Measurements from ENCODE around the gene FBXO46. TPM values are rescaled to one million over a fixed set of nuclear protein-coding genes. Genes with fewer than 3 reads are reported as not detected.
"Not testable (repeated sequence)": the region's sequence is repeated elsewhere in the genome, so short reads cannot be mapped to it uniquely, and the experiment has no call there.

Gene FBXO46
- total RNA-seq, 1 experiment from 2014 or later, result 12.8 TPM

GRCh38 chr19:45753548-45753947, 22.9 kb upstream of the FBXO46 start:
- no peak overlapping the region for H3K9ac ChIP-seq (ENCODE audit: low read length)
- no peaks in the 10 kb centered on the region for H3F3A ChIP-seq (ENCODE audit: low read length, unreplicated experiment)
- H3K4me2 ChIP-seq (ENCODE audit: low read length), result no peak overlapping the region
- no peaks in the 10 kb centered on the region for H3K9me3 ChIP-seq (ENCODE audit: low read length)
- CTCF ChIA-PET, result no interaction called here
- no peak overlapping the region for H3K27ac ChIP-seq (ENCODE audit: low read length)
- H3K9me2 ChIP-seq (replicated peaks; ENCODE audit: low read length), result no peaks in the 10 kb centered on the region
- POLR2A ChIA-PET (ENCODE audit: unreplicated experiment), result no interaction called here
- H3K4me3 ChIP-seq (ENCODE audit: low read length), result no peak overlapping the region
- no peaks in the 10 kb centered on the region for H3K79me2 ChIP-seq (ENCODE audit: low read length)
- H3K4me1 ChIP-seq (ENCODE audit: insufficient read depth, low read length), result no peaks in the 10 kb centered on the region
- H4K20me1 ChIP-seq (ENCODE audit: low read length), result no peaks in the 10 kb centered on the region
- H2AFZ ChIP-seq (ENCODE audit: low read length), result no peak overlapping the region
- no peak for TF ChIP-seq EZH2 (IDR thresholded peaks at IDR 0.05; ENCODE audit: low read length, unreplicated experiment)
- TF ChIP-seq CTCF (conservative IDR thresholded peaks at IDR 0.05; ENCODE audit: low read depth, low read length), result no peak
- TF ChIP-seq EZH2phosphoT487 (IDR thresholded peaks at IDR 0.05; ENCODE audit: borderline replicate concordance, low read length), result no peak
- DNase-seq, result no peak
- intact Hi-C loops (cut with micrococcal nuclease), result no loop called here
- no peaks in the 10 kb centered on the region for H3K36me3 ChIP-seq (ENCODE audit: low read depth, low read length)
- no peaks in the 10 kb centered on the region for H3K27me3 ChIP-seq (ENCODE audit: low read length)
- ATAC-seq, result no peak
- no TSS peak for BruUV-seq (replicated peaks)

- Histone ChIP-seq H3K27ac (ENCODE audit: low read length) (no peak overlapping the region), H2AFZ (ENCODE audit: low read length) (no peak overlapping the region)
- DNase-seq, result no peak
These were observed 21.9 kb upstream of the FBXO46 start for GRCh38 chr19:45752639-45753038.

GRCh38 chr19:45751483-45751882, 20.8 kb upstream of the FBXO46 start:
- H3K36me3 ChIP-seq (ENCODE audit: low read depth, low read length); H3K9me3 ChIP-seq (ENCODE audit: low read length); H3K4me2 ChIP-seq (ENCODE audit: low read length); H3K9ac ChIP-seq (ENCODE audit: low read length); H3K79me2 ChIP-seq (ENCODE audit: low read length); intact Hi-C loops (cut with micrococcal nuclease); BruUV-seq (replicated peaks); DNase-seq; H3K27ac ChIP-seq (ENCODE audit: low read length); POLR2A ChIA-PET (ENCODE audit: unreplicated experiment); H2AFZ ChIP-seq (ENCODE audit: low read length); CTCF ChIA-PET; H4K20me1 ChIP-seq (ENCODE audit: low read length); ATAC-seq; H3F3A ChIP-seq (ENCODE audit: low read length, unreplicated experiment); H3K27me3 ChIP-seq (ENCODE audit: low read length); H3K9me2 ChIP-seq (replicated peaks; ENCODE audit: low read length); H3K4me1 ChIP-seq (ENCODE audit: insufficient read depth, low read length); H3K4me3 ChIP-seq (ENCODE audit: low read length): not testable (repeated sequence)

More at GRCh38 chr19:45752639-45753038, 21.9 kb upstream of the FBXO46 start:
- intact Hi-C loops (cut with micrococcal nuclease), result no loop called here
- POLR2A ChIA-PET (ENCODE audit: unreplicated experiment), result no interaction called here
- no peaks in the 10 kb centered on the region for H3F3A ChIP-seq (ENCODE audit: low read length, unreplicated experiment)
- no peaks in the 10 kb centered on the region for H3K79me2 ChIP-seq (ENCODE audit: low read length)
- H3K4me1 ChIP-seq (ENCODE audit: insufficient read depth, low read length), result no peaks in the 10 kb centered on the region
- H3K4me2 ChIP-seq (ENCODE audit: low read length), result no peak overlapping the region
- H3K36me3 ChIP-seq (ENCODE audit: low read depth, low read length), result no peaks in the 10 kb centered on the region
- H3K27me3 ChIP-seq (ENCODE audit: low read length), result no peaks in the 10 kb centered on the region
- no peaks in the 10 kb centered on the region for H4K20me1 ChIP-seq (ENCODE audit: low read length)
- ATAC-seq, result no peak
- no peak overlapping the region for H3K9ac ChIP-seq (ENCODE audit: low read length)
- no peaks in the 10 kb centered on the region for H3K9me3 ChIP-seq (ENCODE audit: low read length)
- no TSS peak for BruUV-seq (replicated peaks)
- CTCF ChIA-PET, result no interaction called here
- no peaks in the 10 kb centered on the region for H3K9me2 ChIP-seq (replicated peaks; ENCODE audit: low read length)
- TF ChIP-seq EZH2 (IDR thresholded peaks at IDR 0.05; ENCODE audit: low read length, unreplicated experiment) (no peak), CTCF (conservative IDR thresholded peaks at IDR 0.05; ENCODE audit: low read depth, low read length) (no peak), EZH2phosphoT487 (IDR thresholded peaks at IDR 0.05; ENCODE audit: borderline replicate concordance, low read length) (no peak)
- no peak overlapping the region for H3K4me3 ChIP-seq (ENCODE audit: low read length)
